Measurements from ENCODE around the gene JAKMIP2. TPM values are rescaled to one million over a fixed set of nuclear protein-coding genes. Genes with fewer than 3 reads are reported as not detected.

JAKMIP2 gene
- total and polyA plus RNA-seq, 8 donors = 0.19 to 2.6 (median 0.67) TPM

- Histone ChIP-seq H3K9me3 (no peaks in the 10 kb centered on the region), H3K27ac (no peak overlapping the region), H3K4me1 (peaks cover 0 to 5% (median 0%) of the 10 kb centered on the region in 3 donors), H3K36me3 (no peaks in the 10 kb centered on the region), H3K27me3 (no peaks in the 10 kb centered on the region), H3K4me3 (no peak overlapping the region)
- ATAC-seq (no peak), DNase-seq (no peak), FAIRE-seq (no peak)
- intact Hi-C loops (cut with DNase I) = loop anchor here in 1 of 3 donors (10.0 kb wide), 1 partner anchor 182 kb away; no protein-coding TSS in a partner anchor
- no peak for TF ChIP-seq CTCF (IDR thresholded peaks at IDR 0.05)
Measured at GRCh38 chr5:147633173-147633572, 149.4 kb downstream of the JAKMIP2 start.

- no peak for FAIRE-seq
- H3K4me3 ChIP-seq = no peak overlapping the region
- peaks cover 0 to 5% (median 0%) of the 10 kb centered on the region in 3 donors for H3K4me1 ChIP-seq
- H3K27me3 ChIP-seq = no peaks in the 10 kb centered on the region
- no peak for DNase-seq
- WGBS, 2 donors = 90 to 95% methylated on average over 4 of the region's 4 CpGs
- TF ChIP-seq CTCF (IDR thresholded peaks at IDR 0.05) = no peak
- no peak overlapping the region for H3K27ac ChIP-seq
- no peaks in the 10 kb centered on the region for H3K36me3 ChIP-seq
- H3K9me3 ChIP-seq = no peaks in the 10 kb centered on the region
- ATAC-seq = no peak
- intact Hi-C loops (cut with DNase I) = loop anchor here in 1 of 3 donors (10.0 kb wide), 1 partner anchor 183 kb away; no protein-coding TSS in a partner anchor
Measured at GRCh38 chr5:147631428-147632003, 151.0 kb downstream of the JAKMIP2 start.

GRCh38 chr5:147629196-147629595, 153.3 kb downstream of the JAKMIP2 start:
- no peak for FAIRE-seq
- ATAC-seq = no peak
- no peak overlapping the region for H3K27ac ChIP-seq

GRCh38 chr5:147628058-147628895, 154.3 kb downstream of the JAKMIP2 start:
- peak; percentile 35 to 67 (median 58) for TF ChIP-seq CTCF (IDR thresholded peaks at IDR 0.05)
- no peaks in the 10 kb centered on the region for H3K36me3 ChIP-seq
- FAIRE-seq = no peak
- DNase-seq = peak in 3 of 6 donors; percentile 38 to 75 (median 48)
- WGBS, 2 donors = 18% methylated on average over 8 of the region's 8 CpGs
- no peak overlapping the region for H3K27ac ChIP-seq
- no peaks in the 10 kb centered on the region for H3K9me3 ChIP-seq
- peaks cover 0 to 5% (median 0%) of the 10 kb centered on the region in 3 donors for H3K4me1 ChIP-seq
- H3K27me3 ChIP-seq = no peaks in the 10 kb centered on the region
- H3K4me3 ChIP-seq = no peak overlapping the region
- intact Hi-C loops (cut with DNase I) = loop anchor here in 1 of 3 donors (5.0 to 10.0 kb wide), 2 partner anchors 194 to 307 kb away; no protein-coding TSS in a partner anchor
- peak; percentile 88 to 99 (median 98) for ATAC-seq

More at GRCh38 chr5:147629196-147629595, 153.3 kb downstream of the JAKMIP2 start:
- Histone ChIP-seq H3K36me3 (no peaks in the 10 kb centered on the region), H3K4me3 (no peak overlapping the region), H3K27me3 (no peaks in the 10 kb centered on the region), H3K4me1 (peaks cover 0 to 5% (median 0%) of the 10 kb centered on the region in 3 donors), H3K9me3 (no peaks in the 10 kb centered on the region)
- intact Hi-C loops (cut with DNase I) = loop anchor here in 1 of 3 donors (5.0 to 10.0 kb wide), 2 partner anchors 193 to 306 kb away; no protein-coding TSS in a partner anchor
- no peak for TF ChIP-seq CTCF (IDR thresholded peaks at IDR 0.05)
- WGBS, 2 donors = 70 to 80% methylated on average over 4 of the region's 4 CpGs
- DNase-seq = no peak
